ENCODE data around the gene GDPD3. TPM values are rescaled to one million over a fixed set of nuclear protein-coding genes. Genes with fewer than 3 reads are reported as not detected.
"Not testable (repeated sequence)": the region's sequence is repeated elsewhere in the genome, so short reads cannot be mapped to it uniquely, and the experiment has no call there.

The GDPD3 gene
- polyA plus RNA-seq, 1 donor: 8.5 TPM

DNA sequence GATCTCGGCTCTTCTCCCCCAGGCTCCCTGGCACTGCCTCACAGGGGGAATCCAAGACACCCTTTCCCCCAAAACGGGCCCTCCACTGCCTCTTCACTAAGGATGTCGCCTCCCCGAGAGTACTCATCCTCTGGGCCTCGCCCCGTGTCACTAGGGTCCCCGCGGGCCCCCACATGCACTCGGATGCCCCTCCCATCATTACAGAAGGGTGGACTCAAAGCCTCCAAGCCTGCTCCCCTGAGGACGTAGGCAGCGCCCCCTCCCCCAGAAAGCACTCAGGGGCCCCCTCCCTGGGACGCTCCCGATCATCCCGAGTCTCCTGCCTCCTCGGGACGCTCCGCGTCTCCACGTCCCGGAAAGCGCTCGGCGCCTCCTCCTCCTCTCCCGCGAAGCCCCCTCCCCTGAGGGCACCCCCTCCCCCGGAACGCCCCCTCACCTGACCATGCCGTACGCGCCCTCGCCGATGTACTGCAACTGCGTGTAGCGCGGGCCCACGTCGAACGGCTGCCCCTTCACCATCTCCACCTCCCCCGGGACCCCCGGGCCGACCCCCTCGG is 9.3 kb upstream of the GDPD3 start:
- no peak for DNase-seq

GRCh38 chr16:30121741-30122571 is 8.6 kb upstream of the GDPD3 start:
- peak; percentile 65 for DNase-seq

DNA sequence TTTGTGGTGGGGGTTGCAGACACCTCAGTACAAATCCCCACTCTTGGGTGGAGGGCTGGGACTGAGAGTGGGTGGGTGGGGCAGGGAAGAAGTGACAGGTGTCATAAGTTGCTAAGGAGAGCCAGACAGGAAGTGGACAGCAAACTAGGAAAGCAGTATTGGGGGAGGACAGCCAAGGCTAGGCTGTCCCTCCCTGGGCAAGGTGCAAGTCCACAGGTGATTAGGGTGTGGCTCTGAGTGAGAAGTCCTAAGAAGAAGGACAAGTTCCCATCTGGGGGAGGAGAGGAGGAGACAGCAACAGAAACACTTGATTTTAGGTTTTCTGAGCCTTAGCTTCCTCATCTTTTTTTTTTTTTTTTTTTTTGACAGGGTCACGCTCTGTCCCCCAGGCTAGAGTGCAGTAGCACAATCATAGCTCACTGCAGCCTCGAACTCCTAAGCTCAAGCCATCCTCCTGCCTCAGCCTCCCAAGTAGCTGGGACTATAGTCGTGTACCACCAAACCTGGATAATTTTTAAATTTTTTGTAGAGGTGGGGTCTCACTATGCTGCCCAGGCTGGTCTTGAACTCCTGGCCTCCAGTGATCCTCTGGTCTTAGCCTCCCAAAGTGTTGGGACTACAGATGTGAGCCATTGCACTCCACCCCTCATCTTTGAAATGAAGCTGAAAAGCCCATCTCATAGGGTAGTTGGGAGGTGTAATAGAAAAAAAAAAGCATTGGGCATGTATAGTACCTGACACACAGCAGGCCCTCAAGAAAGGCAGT is 7.2 kb upstream of the GDPD3 start:
- no peak for DNase-seq

- no peak for DNase-seq
Measured at GRCh38 chr16:30119428-30119827, 6.1 kb upstream of the GDPD3 start.

GRCh38 chr16:30117768-30118167 is 4.4 kb upstream of the GDPD3 start:
- DNase-seq: no peak

DNA sequence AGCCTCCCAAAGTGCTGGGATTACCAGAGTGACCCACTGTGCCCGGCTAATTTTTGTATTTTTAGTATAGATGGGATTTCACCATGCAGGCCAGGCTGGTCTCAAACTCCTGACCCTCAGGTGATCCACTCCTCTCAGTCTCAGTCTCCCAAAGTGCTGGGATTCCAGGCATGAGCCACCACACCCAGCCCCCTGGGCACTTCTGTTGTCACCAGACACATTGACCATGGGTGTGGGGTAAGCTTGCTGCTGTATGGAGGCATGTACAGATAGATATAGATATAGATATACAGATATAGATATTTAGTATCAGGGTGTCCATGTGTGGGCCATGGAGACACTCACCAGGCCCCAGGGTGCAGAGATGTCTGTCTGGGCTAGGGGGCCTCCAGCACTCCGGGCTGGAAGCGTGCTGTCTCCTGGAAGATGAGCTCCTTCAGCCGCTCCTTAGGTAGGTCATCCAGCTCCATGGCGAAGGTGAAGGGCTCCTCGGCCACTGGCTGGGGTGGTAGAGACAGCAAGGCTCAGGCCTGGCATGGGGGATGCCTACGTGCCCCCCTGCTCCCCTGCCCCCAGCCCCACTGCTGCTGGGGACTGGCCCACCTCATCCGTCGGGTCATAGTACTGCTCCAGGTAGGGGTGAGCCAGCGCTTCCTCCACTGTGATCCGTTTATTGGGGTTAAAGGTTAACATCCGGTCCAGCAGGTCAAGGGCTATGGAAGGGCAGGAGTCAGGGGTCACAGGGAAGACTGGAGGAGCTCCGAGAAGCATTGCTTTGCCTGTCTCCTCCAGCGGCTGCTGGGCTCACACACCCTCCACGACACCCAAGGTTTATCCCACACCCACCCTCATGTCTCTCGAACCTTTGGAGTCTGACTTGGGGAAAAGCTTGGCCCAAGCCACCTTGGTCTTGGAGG is 3.2 kb upstream of the GDPD3 start:
- DNase-seq: no peak

GRCh38 chr16:30115238-30115637 is 1.9 kb upstream of the GDPD3 start:
- DNase-seq: no peak

- not testable (repeated sequence) for DNase-seq
Measured at GRCh38 chr16:30114833-30115232, 1.5 kb upstream of the GDPD3 start.

DNA sequence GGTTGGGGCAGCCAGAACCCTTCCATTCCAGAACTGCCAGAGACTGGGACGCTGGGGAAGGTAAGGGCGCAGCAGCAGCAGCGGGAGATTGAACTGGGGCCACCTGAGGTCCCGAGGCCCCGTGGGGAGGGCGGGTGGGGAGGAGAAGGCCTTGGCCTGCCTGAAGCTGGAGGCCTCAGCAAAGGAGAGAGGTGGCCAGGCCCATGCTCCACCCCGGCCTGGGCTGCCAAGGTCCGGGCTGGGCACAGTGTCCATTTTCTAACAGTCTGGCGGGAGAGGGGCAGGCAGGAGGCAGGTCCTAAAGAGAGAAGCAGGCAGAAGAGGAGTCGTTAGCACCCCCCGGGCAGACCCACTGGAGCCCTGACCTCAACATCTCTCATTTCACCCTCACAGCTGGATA is 1.1 kb upstream of the GDPD3 start:
- DNase-seq: no peak

GRCh38 chr16:30113711-30114333 is 485 bp upstream of the GDPD3 start:
- no peak for DNase-seq

GRCh38 chr16:30112197-30113030 is 923 bp downstream of the GDPD3 start:
- DNase-seq: no peak

GRCh38 chr16:30110661-30111060 is 2.7 kb downstream of the GDPD3 start:
- DNase-seq: peak; percentile 57

- no peak for DNase-seq
Measured at GRCh38 chr16:30108059-30108850, 5.1 kb downstream of the GDPD3 start.

- no peak for DNase-seq
Measured at GRCh38 chr16:30104492-30104891, 8.8 kb downstream of the GDPD3 start.

GRCh38 chr16:30104090-30104489 is 9.2 kb downstream of the GDPD3 start:
- no peak for DNase-seq

GRCh38 chr16:30096862-30097563 is 16.3 kb downstream of the GDPD3 start:
- no peak for DNase-seq

DNA sequence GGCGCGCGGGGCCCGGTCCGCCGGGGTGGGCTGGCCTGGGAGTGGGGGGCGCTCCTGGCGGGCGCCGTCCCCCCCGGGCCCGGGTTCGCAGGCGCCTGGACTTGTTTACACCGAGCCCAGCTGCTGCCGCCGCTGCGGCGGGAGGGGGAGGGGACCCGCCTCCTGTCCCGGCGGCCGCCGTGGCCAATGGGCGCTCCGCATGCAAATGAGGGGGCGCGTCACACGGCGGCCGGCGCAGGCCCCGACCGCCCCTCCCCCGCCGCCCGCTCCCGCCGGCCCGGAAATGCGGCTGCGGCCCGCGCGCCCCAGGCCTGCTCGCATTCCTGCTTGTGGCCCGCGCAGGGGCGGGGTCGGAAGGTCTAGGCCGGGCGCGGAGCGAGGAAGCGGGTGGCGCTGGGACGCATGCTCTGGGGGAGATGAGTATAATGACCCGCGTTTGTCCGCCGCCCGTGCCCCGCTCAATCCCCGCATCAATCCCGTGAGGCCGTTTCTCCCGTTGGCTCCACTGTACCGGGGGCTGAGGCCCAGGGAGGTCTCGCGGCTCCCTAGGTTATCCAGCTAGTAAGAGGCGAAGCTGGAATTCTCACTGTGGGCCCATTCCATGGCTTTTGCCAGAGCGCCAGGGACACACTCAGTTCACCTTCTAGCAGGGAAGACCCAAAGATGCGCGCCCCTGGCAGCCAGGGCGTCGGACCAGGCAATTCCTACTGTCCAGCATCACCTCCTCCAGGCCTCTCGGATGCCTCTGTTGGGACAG is 17.1 kb downstream of the GDPD3 start, which contains the start of gene YPEL3:
Gene YPEL3, minus strand, starts transcription at position 109 of the 757 bp plus-strand sequence. CDS start 731 bp downstream, outside the sequence.
- DNase-seq: peak; percentile 92
